ENCODE measurements around the gene RIT2. TPM values are rescaled to one million over a fixed set of nuclear protein-coding genes. Genes with fewer than 3 reads are reported as not detected.

The RIT2 gene
- total and polyA plus RNA-seq, 2 of the 4 experiments (the other 2 are of a cell fraction), result not detected

GRCh38 chr18:42780171-42780570, 335.3 kb downstream of the RIT2 start:
- H2AK5ac ChIP-seq (ENCODE audit: low read depth, low read length), result no peak overlapping the region
- H2AFZ ChIP-seq (replicated peaks; ENCODE audit: low read length, poor library complexity), result no peak overlapping the region
- BruUV-seq (replicated peaks), result no TSS peak
- H3K36me3 ChIP-seq (ENCODE audit: control insufficient read depth, insufficient read depth, low read length), result no peaks in the 10 kb centered on the region
- no peak overlapping the region for H3K9ac ChIP-seq (ENCODE audit: low read depth, low read length)
- no peak overlapping the region for H3K18ac ChIP-seq (ENCODE audit: low read depth, low read length)
- TF ChIP-seq RCOR1 (IDR thresholded peaks at IDR 0.05; ENCODE audit: insufficient replicate concordance, low read length), result no peak
- no peak for TF ChIP-seq SMC3 (IDR thresholded peaks at IDR 0.05; ENCODE audit: low read depth, low read length)
- TF ChIP-seq CTCF (conservative IDR thresholded peaks at IDR 0.05; ENCODE audit: low read depth, low read length), result no peak
- TF ChIP-seq BHLHE40 (IDR thresholded peaks at IDR 0.05; ENCODE audit: low read depth, low read length), result no peak
- TF ChIP-seq CEBPB (IDR thresholded peaks at IDR 0.05; ENCODE audit: low read depth, low read length), result no peak
- no peak for TF ChIP-seq NFE2L2 (IDR thresholded peaks at IDR 0.05; ENCODE audit: low read depth, low read length)
- TF ChIP-seq RFX5 (IDR thresholded peaks at IDR 0.05; ENCODE audit: low read depth, low read length), result no peak
- no peak for TF ChIP-seq RAD21 (IDR thresholded peaks at IDR 0.05; ENCODE audit: low read length)
- TF ChIP-seq MXI1 (IDR thresholded peaks at IDR 0.05; ENCODE audit: borderline replicate concordance, low read depth, low read length), result no peak
- no peak for TF ChIP-seq MAFK (IDR thresholded peaks at IDR 0.05; ENCODE audit: low read depth, low read length)
- TF ChIP-seq USF2 (IDR thresholded peaks at IDR 0.05; ENCODE audit: low read depth, low read length), result no peak
- no peak for TF ChIP-seq POLR2A (IDR thresholded peaks at IDR 0.05; ENCODE audit: low read depth, low read length)
- no peak for TF ChIP-seq CHD1 (IDR thresholded peaks at IDR 0.05; ENCODE audit: low read depth, low read length)
- TF ChIP-seq FOS (IDR thresholded peaks at IDR 0.05; ENCODE audit: low read depth, low read length), result no peak
- no peak for TF ChIP-seq ELK1 (IDR thresholded peaks at IDR 0.05; ENCODE audit: borderline replicate concordance, low read depth, low read length)
- TF ChIP-seq MAZ (IDR thresholded peaks at IDR 0.05; ENCODE audit: borderline replicate concordance, low read depth, low read length), result no peak
- no peak overlapping the region for H3K23ac ChIP-seq (ENCODE audit: low read depth, low read length)
- no peak overlapping the region for H2BK20ac ChIP-seq (ENCODE audit: low read depth, low read length)
- no peaks in the 10 kb centered on the region for H3K9me1 ChIP-seq (ENCODE audit: insufficient read depth, low read length)
- DNase-seq, result no peak
- H3K56ac ChIP-seq (ENCODE audit: extremely low read depth, insufficient read depth, low read length), result no peak overlapping the region
- no peak overlapping the region for H3K4ac ChIP-seq (ENCODE audit: low read depth, low read length)
- no peak overlapping the region for H3K27ac ChIP-seq (ENCODE audit: insufficient read depth, low read length)
- no peak overlapping the region for H4K8ac ChIP-seq (ENCODE audit: low read depth in 2 of 2, low read length in 2 of 2)
- no peak overlapping the region for H2BK15ac ChIP-seq (ENCODE audit: low read depth, low read length)
- no peaks in the 10 kb centered on the region for H3K4me1 ChIP-seq (ENCODE audit: control insufficient read depth, insufficient read depth, low read length)
- no peak overlapping the region for H4K91ac ChIP-seq (ENCODE audit: insufficient read depth, low read depth, low read length)
- no peak overlapping the region for H4K5ac ChIP-seq (ENCODE audit: low read depth, low read length)
- no peak overlapping the region for H2AK9ac ChIP-seq (replicated peaks; ENCODE audit: low read depth, low read length, poor library complexity)
- in situ Hi-C loops (cut with MboI; ENCODE audit: low sequenced_read_pairs), result no loop called here
- H3K14ac ChIP-seq (replicated peaks; ENCODE audit: low read depth, low read length), result no peak overlapping the region
- dilution Hi-C loops (cut with HindIII; ENCODE audit: low sequenced_read_pairs, unreplicated experiment), result no loop called here
- intact Hi-C loops (cut with micrococcal nuclease), result no loop called here
- no peaks in the 10 kb centered on the region for H3K27me3 ChIP-seq (ENCODE audit: control insufficient read depth, insufficient read depth, low read length)
- no peak overlapping the region for H2BK120ac ChIP-seq (ENCODE audit: low read depth, low read length)
- H3K4me2 ChIP-seq (ENCODE audit: low read depth, low read length), result no peak overlapping the region
- POLR2A ChIA-PET (ENCODE audit: unreplicated experiment), result no interaction called here
- H3K9me3 ChIP-seq (ENCODE audit: control insufficient read depth, insufficient read depth, low read length), result no peaks in the 10 kb centered on the region
- H2BK5ac ChIP-seq (ENCODE audit: low read depth, low read length, poor library complexity, severe bottlenecking), result no peak overlapping the region
- ATAC-seq (ENCODE audit: low read depth), result no peak
- H4K20me1 ChIP-seq (ENCODE audit: insufficient read depth, low read length), result no peaks in the 10 kb centered on the region
- CTCF ChIA-PET, result no interaction called here
- no peaks in the 10 kb centered on the region for H3K79me1 ChIP-seq (ENCODE audit: low read depth in 1 of 2, low read length in 2 of 2)
- H3K4me3 ChIP-seq (ENCODE audit: insufficient read depth, low read depth, low read length), result no peak overlapping the region
